MCF 10A (cell line): ENCODE results near the gene ARMC10. TPM values are rescaled to one million over a fixed set of nuclear protein-coding genes. Genes with fewer than 3 reads are reported as not detected.

Source experiments
- BruUV-seq: library from RNA; stranded (reverse); fragments of 400-500 nt; replicated peaks from 2 replicates; lab custom pipeline; 2021; lab: Mats Ljungman, UMichigan
- CTCF ChIA-PET: fragments of 300-600 bp; sonication (Branson Sonifier 250); formaldehyde crosslinking; extraction: SDS; loops from one replicate; lab custom pipeline; 2021; ENCODE audit warnings: antibody characterized with exemption, inconsistent platforms; lab: Yijun Ruan, JAX
- POLR2A ChIA-PET: fragments of 300-600, 350-650 bp; sonication (Branson Sonifier 250); formaldehyde crosslinking; extraction: SDS; loops from one replicate; lab custom pipeline; 2020; ENCODE audit warnings: antibody characterized with exemption, inconsistent platforms; lab: Yijun Ruan, JAX
- DNase-seq: peaks from one replicate; pipeline ENCODE4 v3.0.0-alpha.2; 2018; ENCODE audit not compliant: unreplicated experiment
- H3K27ac Mint-ChIP-seq: one replicate; pipeline ENCODE4 v1.8.0; 2022; ENCODE audit warnings: mild to moderate bottlenecking, low read depth, mixed read lengths; ENCODE audit not compliant: unreplicated experiment
- H3K27me3 Mint-ChIP-seq: one replicate; pipeline ENCODE4 v1.8.0; 2022; ENCODE audit warnings: mixed read lengths; ENCODE audit not compliant: insufficient read depth, unreplicated experiment
- H3K36me3 Mint-ChIP-seq: one replicate; pipeline ENCODE4 v1.8.0; 2022; ENCODE audit warnings: mild to moderate bottlenecking, moderate library complexity, mixed read lengths; ENCODE audit not compliant: insufficient read depth, unreplicated experiment
- H3K4me1 Mint-ChIP-seq: one replicate; pipeline ENCODE4 v1.8.0; 2022; ENCODE audit warnings: mixed read lengths; ENCODE audit not compliant: insufficient read depth, unreplicated experiment
- H3K4me3 Mint-ChIP-seq: one replicate; pipeline ENCODE4 v1.8.0; 2022; ENCODE audit warnings: mild to moderate bottlenecking, moderate library complexity, mixed read lengths; ENCODE audit not compliant: unreplicated experiment
- H3K9me3 Mint-ChIP-seq: one replicate; pipeline ENCODE4 v1.8.0; 2022; ENCODE audit warnings: mixed read lengths; ENCODE audit not compliant: unreplicated experiment
- intact Hi-C: fragments of 100-400 bp; cut with micrococcal nuclease; formaldehyde crosslinking; loops from 2 replicates; pipeline ENCODE4 v1.14.1; 2022
- total RNA-seq: library from RNA; stranded (reverse); gene quantifications from 2 replicates; pipeline ENCODE4 v1.2.3, GENCODE V29; 2022
- TF ChIP-seq, protein P1 (sequence below): fragments of 200-600 bp; IDR thresholded peaks from one replicate; pipeline ENCODE4 v1.8.0; 2022; ENCODE audit warnings: antibody characterized with exemption, mild to moderate bottlenecking; ENCODE audit not compliant: unreplicated experiment

ARMC10 gene
- total RNA-seq, 1 experiment from 2014 or later: 52.0 TPM

- peak; percentile 66 for DNase-seq
- POLR2A ChIA-PET: interaction anchor here (0.6 to 2.6 kb wide), 9 partner anchors 13 to 57 kb away, joined by 3 to 11 read pairs (median 3); partner anchors contain the start of genes ARMC10, FBXL13 and NAPEPLD
- Mint-ChIP-seq H3K4me3 (peak overlapping the region; percentile 4), H3K27ac (peak overlapping the region; percentile 36), H3K36me3 (peaks cover 12% of the 10 kb centered on the region), H3K27me3 (no peaks in the 10 kb centered on the region), H3K4me1 (peaks cover 8% of the 10 kb centered on the region), H3K9me3 (no peaks in the 10 kb centered on the region)
- no TSS peak for BruUV-seq
- intact Hi-C loops: no loop called here
- TF ChIP-seq, protein P1, sequence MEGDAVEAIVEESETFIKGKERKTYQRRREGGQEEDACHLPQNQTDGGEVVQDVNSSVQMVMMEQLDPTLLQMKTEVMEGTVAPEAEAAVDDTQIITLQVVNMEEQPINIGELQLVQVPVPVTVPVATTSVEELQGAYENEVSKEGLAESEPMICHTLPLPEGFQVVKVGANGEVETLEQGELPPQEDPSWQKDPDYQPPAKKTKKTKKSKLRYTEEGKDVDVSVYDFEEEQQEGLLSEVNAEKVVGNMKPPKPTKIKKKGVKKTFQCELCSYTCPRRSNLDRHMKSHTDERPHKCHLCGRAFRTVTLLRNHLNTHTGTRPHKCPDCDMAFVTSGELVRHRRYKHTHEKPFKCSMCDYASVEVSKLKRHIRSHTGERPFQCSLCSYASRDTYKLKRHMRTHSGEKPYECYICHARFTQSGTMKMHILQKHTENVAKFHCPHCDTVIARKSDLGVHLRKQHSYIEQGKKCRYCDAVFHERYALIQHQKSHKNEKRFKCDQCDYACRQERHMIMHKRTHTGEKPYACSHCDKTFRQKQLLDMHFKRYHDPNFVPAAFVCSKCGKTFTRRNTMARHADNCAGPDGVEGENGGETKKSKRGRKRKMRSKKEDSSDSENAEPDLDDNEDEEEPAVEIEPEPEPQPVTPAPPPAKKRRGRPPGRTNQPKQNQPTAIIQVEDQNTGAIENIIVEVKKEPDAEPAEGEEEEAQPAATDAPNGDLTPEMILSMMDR: no peak
- CTCF ChIA-PET: interaction anchor here (0.6 to 2.0 kb wide), 13 partner anchors 10 to 1261 kb away, joined by 3 to 11 read pairs (median 4); no protein-coding TSS in a partner anchor
Measured at GRCh38 chr7:103130901-103131624, 56.1 kb downstream of the ARMC10 start.

DNA sequence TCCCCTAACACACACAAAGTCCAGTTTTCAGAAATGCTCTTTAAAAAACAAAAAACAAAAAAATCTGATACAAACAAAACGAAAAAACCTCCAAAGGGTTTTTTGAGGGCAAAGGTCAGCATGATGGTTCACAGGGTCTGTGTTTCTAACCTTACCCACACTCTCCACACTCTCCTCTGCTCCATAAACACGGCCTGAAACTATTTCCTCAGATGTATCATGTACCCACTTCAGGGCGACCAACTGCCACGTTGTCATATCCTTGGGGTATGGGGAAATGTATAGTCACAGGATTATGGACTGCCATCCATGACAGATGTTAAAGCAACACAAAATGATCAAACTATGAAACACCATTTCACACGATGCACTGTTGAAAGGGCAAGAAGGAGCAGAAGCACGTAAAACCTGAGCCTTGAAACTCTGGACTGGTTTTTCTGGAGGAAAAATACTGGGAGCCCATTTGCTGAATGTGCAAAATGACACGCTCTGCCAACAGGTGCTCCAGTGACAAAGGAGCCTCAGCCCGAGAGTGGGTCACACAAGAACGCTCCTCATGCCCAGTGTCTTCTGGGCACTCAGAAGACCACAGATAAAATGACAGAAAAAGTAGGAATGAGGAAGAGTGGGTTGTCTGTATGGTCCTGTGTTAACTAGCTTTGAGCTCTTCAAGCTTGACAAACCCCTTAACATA is 58.2 kb downstream of the ARMC10 start:
- TF ChIP-seq, protein P1: no peak
- Mint-ChIP-seq H3K27ac (no peak overlapping the region), H3K4me1 (peaks cover 8% of the 10 kb centered on the region), H3K27me3 (no peaks in the 10 kb centered on the region), H3K36me3 (no peaks in the 10 kb centered on the region), H3K4me3 (no peak overlapping the region), H3K9me3 (no peaks in the 10 kb centered on the region)
- intact Hi-C loops: no loop called here
- POLR2A ChIA-PET: interaction anchor here (0.9 kb wide), 1 partner anchor 13 kb away, joined by 5 read pairs; no protein-coding TSS in a partner anchor
- CTCF ChIA-PET: interaction anchor here (1.1 kb wide), 1 partner anchor 19 kb away, joined by 5 read pairs; no protein-coding TSS in a partner anchor
- DNase-seq: no peak
- no TSS peak for BruUV-seq

DNA sequence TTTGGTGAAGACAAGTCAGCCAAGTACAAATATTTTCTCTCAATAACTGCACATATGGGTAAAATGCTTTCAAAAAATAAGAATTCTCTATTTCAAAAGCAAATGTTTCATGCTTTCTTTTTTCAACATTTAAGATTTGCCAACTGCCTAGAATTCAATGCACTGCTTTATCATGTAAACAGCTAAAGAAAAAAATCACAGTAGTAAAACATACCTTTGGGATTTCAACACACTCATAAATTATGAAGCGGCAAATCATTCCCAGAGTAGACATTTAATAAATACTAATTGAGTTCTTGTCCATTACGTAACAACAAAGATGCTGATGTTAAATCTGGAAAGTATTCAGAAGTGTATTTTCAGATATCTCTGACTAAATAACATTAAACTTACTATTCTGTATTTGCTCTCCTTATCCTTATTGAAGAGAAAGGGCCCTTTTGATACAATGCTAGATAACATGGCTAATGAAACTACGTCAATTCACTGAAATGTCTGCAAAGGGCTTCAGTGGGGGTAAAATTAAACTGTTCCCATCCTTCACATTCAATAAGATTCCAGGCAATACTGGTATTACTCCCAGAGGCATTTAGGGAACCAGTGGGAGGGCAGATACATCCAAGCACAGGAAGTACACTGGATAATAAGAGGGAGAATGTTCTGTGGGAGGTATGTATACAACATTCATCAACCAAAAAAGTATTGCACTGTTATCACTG is 60.1 kb downstream of the ARMC10 start:
- no TSS peak for BruUV-seq
- Mint-ChIP-seq H3K27ac (no peak overlapping the region), H3K4me1 (peaks cover 8% of the 10 kb centered on the region), H3K27me3 (no peaks in the 10 kb centered on the region), H3K36me3 (no peaks in the 10 kb centered on the region), H3K4me3 (no peak overlapping the region), H3K9me3 (no peaks in the 10 kb centered on the region)
- POLR2A ChIA-PET: no interaction called here
- intact Hi-C loops: no loop called here
- CTCF ChIA-PET: interaction anchor here (0.6 kb wide), 1 partner anchor 1392 kb away, joined by 4 read pairs; no protein-coding TSS in a partner anchor
- TF ChIP-seq, protein P1: no peak
- no peak for DNase-seq
